Smooth muscle cell (in vitro differentiated cells): Measurements from ENCODE around the gene CLCN6. TPM values are rescaled to one million over a fixed set of nuclear protein-coding genes. Genes with fewer than 3 reads are reported as not detected.

ENCODE experiments used
- DNase-seq: peaks from one replicate; lab custom pipeline; 2025; ENCODE audit not compliant: unreplicated experiment; lab: John Stamatoyannopoulos, UW
- H2AFZ ChIP-seq: fragments of 200-600 bp; sonication (generic); 2 replicates; pipeline ENCODE4 v1.6.0; 2016; ENCODE audit warnings: antibody characterized with exemption, low read depth, mild to moderate bottlenecking
- H3F3A ChIP-seq: fragments of 200-600 bp; sonication (generic); 2 replicates; pipeline ENCODE4 v1.6.0; 2017; ENCODE audit warnings: antibody characterized with exemption, low read depth
- H3K27ac ChIP-seq: fragments of 200-600 bp; sonication (generic); 2 replicates; pipeline ENCODE4 v1.5.1; 2016; ENCODE audit warnings: low read depth, mild to moderate bottlenecking
- H3K27me3 ChIP-seq: fragments of 200-600 bp; sonication (generic); 2 replicates; pipeline ENCODE4 v1.6.1; 2016; ENCODE audit warnings: low read depth, mild to moderate bottlenecking
- H3K36me3 ChIP-seq: fragments of 200-600 bp; sonication (generic); 2 replicates; pipeline ENCODE4 v1.5.1; 2016; ENCODE audit warnings: low read depth
- H3K4me1 ChIP-seq: fragments of 200-600 bp; sonication (generic); 2 replicates; pipeline ENCODE4 v1.5.1; 2016; ENCODE audit warnings: low read depth
- H3K4me2 ChIP-seq: fragments of 200-600 bp; sonication (generic); 2 replicates; pipeline ENCODE4 v1.6.0; 2016; ENCODE audit warnings: mild to moderate bottlenecking
- H3K4me3 ChIP-seq: fragments of 200-600 bp; sonication (generic); 2 replicates; pipeline ENCODE4 v1.5.1; 2016; ENCODE audit warnings: mild to moderate bottlenecking
- H3K79me2 ChIP-seq: fragments of 200-600 bp; sonication (generic); 2 replicates; pipeline ENCODE4 v1.6.0; 2016; ENCODE audit warnings: low read depth, mild to moderate bottlenecking
- H3K9ac ChIP-seq: fragments of 200-600 bp; sonication (generic); 2 replicates; pipeline ENCODE4 v1.6.0; 2016; ENCODE audit warnings: low read depth
- H3K9me3 ChIP-seq: fragments of 200-600 bp; sonication (generic); replicated peaks from 2 replicates; pipeline ENCODE4 v1.5.1; 2016; ENCODE audit warnings: low read depth
- H4K20me1 ChIP-seq: fragments of 200-600 bp; sonication (generic); 2 replicates; pipeline ENCODE4 v1.6.0; 2016; ENCODE audit warnings: low read depth
- CTCF ChIP-seq: fragments of 200-600 bp; sonication (generic); IDR thresholded peaks from 2 replicates; pipeline ENCODE4 v1.5.1; 2017; ENCODE audit warnings: borderline replicate concordance, mild to moderate bottlenecking, antibody characterized with exemption; ENCODE audit not compliant: insufficient read depth, poor library complexity, severe bottlenecking
- WGBS: methylation state at CpG from one replicate; pipeline ENCODE4 v1.1.7; 2016; ENCODE audit warnings: low lambda C conversion rate; 5-methylcytosine and 5-hydroxymethylcytosine counted together
- polyA plus RNA-seq: library from polyadenylated mRNA; unstranded; fragments of >200 nt; fragmentation: Nextera tagmentation; extraction: Ambion mirVana; gene quantifications from 2 replicates; pipeline ENCODE4 v1.2.1, GENCODE V29; 2016
- total RNA-seq: library from RNA; depleted of rRNA; stranded (reverse); fragments of >200 nt; gene quantifications from 2 replicates; pipeline ENCODE4 v1.2.3, GENCODE V29; 2014

The CLCN6 gene
- total and polyA plus RNA-seq, 2 experiments from 2014 or later: 9.9 to 13.6 TPM

GRCh38 chr1:11789126-11790067, 16.6 kb upstream of the CLCN6 start:
- Histone ChIP-seq H3K79me2 (no peaks in the 10 kb centered on the region), H3K4me2 (no peak overlapping the region), H4K20me1 (no peaks in the 10 kb centered on the region), H3K9me3 (no peaks in the 10 kb centered on the region), H3K27ac (peak overlapping the region; percentile 71), H3K9ac (no peak overlapping the region), H2AFZ (no peak overlapping the region), H3K27me3 (no peaks in the 10 kb centered on the region), H3K36me3 (no peaks in the 10 kb centered on the region), H3K4me1 (peaks cover 13% of the 10 kb centered on the region), H3K4me3 (no peak overlapping the region), H3F3A (no peaks in the 10 kb centered on the region)
- DNase-seq: no peak
- TF ChIP-seq CTCF: no peak
- 86% methylated on average over 13 of the region's 13 CpGs for WGBS

- Histone ChIP-seq H3K79me2 (no peaks in the 10 kb centered on the region), H4K20me1 (no peaks in the 10 kb centered on the region), H3K4me2 (no peak overlapping the region), H3F3A (no peaks in the 10 kb centered on the region), H3K9ac (no peak overlapping the region), H3K9me3 (no peaks in the 10 kb centered on the region), H3K27me3 (no peaks in the 10 kb centered on the region), H2AFZ (no peak overlapping the region), H3K4me3 (no peak overlapping the region), H3K27ac (peak overlapping the region; percentile 71), H3K36me3 (no peaks in the 10 kb centered on the region), H3K4me1 (peaks cover 10% of the 10 kb centered on the region)
- DNase-seq: no peak
- WGBS: 90% methylated on average over 20 of the region's 20 CpGs
- no peak for TF ChIP-seq CTCF
These were observed 15.7 kb upstream of the CLCN6 start for GRCh38 chr1:11790101-11790879.

GRCh38 chr1:11790880-11791715, 14.9 kb upstream of the CLCN6 start:
- TF ChIP-seq CTCF: no peak
- 62% methylated on average over 19 of the region's 19 CpGs for WGBS
- Histone ChIP-seq H3K79me2 (no peaks in the 10 kb centered on the region), H3K27me3 (no peaks in the 10 kb centered on the region), H3K4me1 (peaks cover 10% of the 10 kb centered on the region), H3K4me2 (peak overlapping the region; percentile 48), H3K9me3 (no peaks in the 10 kb centered on the region), H2AFZ (no peak overlapping the region), H3K27ac (peak overlapping the region; percentile 71), H3F3A (no peaks in the 10 kb centered on the region), H3K4me3 (no peak overlapping the region), H3K9ac (peak overlapping the region; percentile 43), H4K20me1 (no peaks in the 10 kb centered on the region), H3K36me3 (no peaks in the 10 kb centered on the region)
- peak; percentile 27 for DNase-seq
